ENCODE measurements around the gene PBOV1.
"Not testable (repeated sequence)": the region's sequence is repeated elsewhere in the genome, so short reads cannot be mapped to it uniquely, and the experiment has no call there.

Gene PBOV1

DNA sequence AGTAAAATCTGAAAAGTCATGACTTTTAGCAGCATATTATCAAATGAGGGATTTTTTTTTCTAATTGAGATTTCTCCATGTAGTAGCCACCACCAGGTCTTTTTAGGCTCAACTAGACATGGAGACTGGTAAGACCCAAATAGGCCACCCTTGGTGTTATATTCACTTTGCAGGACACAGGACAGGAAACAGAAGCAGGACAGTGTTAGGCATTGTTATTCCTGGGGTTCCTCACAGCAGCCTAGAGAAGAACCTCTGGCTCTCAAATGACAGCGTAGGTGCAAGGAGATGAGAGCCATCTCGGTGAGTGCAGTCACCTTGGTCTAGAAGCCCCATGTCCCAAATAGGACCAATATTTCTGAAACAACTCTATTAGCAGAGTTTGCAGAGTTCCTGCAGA lies 19.2 kb upstream of the PBOV1 start:
- DNase-seq: no peak

DNA sequence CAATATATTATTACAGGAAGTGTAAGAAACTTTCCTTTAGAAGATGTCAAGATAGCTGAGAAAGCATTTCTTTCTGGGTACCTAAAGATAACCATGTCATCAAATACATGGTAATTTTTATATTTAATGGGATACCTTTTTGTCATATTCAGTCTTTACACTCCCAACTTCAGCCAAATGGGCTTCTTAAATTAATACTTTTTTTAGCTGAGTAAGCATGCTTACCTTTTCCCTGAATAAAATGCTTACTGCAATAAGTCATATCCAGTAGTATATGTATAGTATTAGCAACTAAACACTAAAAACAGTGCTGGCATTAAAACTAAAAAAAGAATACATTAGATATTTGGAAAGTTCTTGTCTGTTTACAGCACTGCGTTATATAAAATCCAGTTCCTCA lies 17.4 kb upstream of the PBOV1 start:
- DNase-seq: no peak

DNA sequence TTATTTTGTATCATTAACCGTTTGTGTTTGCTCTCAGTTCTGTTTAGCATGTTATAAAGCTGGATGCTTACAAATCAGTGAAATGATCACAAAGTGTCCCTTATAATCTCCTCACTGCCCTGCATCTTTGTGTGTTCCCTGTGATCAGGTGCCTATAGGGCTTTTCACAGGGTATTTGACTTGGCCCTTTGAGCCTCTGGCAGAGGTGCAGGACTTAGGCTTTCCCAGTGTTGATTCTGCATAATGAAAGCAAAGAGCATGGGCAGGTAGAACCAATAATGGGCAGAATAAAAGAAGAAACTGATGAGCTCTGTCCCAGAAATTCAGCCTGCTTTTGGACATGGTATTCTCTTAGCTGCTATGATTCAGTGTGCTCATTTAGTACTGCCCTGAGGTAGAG lies 16.9 kb upstream of the PBOV1 start:
- DNase-seq: no peak

DNA sequence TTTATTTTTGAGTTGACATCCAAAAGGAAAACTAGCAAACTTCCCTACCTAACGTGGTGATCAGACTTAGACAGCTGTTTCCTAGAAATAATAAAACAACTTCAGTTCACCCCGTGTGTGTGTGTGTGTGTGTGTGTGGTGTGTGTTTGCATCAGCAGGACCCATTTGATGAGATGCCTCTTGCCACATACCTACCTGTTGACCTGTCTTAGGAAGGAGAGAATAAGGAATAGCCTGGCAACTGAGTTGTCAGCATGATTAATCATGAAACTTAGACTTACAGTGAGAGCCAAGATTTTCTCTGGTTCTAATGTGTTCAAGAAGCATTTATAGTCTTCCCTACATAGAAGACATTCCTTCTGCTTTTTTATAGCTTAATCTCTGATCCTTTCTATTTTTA lies 16.1 kb upstream of the PBOV1 start:
- no peak for DNase-seq

DNA sequence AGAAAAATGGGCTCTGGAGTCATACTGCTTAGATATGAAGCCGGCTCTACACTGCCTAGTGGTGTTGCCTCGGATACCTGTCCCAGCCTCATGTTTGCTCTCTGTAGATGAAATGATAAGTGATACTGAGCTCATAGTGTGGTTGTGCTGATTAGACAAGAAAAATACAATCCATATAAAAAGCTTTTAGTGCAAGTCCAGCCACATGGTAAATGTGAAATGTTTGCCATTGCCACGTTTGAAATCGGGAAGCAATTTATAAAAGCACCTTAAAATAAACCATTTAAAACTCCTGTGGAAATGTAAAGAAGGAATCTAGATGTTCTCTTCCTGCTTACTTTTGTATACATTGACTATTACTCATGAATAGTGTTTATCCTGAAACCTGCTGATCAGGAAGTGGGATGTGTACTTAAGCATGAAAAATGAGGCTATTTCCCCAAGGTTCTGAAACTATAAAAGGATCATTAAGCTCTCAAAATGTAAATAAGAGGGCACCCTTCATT lies 13.1 kb upstream of the PBOV1 start:
- no peak for DNase-seq

DNA sequence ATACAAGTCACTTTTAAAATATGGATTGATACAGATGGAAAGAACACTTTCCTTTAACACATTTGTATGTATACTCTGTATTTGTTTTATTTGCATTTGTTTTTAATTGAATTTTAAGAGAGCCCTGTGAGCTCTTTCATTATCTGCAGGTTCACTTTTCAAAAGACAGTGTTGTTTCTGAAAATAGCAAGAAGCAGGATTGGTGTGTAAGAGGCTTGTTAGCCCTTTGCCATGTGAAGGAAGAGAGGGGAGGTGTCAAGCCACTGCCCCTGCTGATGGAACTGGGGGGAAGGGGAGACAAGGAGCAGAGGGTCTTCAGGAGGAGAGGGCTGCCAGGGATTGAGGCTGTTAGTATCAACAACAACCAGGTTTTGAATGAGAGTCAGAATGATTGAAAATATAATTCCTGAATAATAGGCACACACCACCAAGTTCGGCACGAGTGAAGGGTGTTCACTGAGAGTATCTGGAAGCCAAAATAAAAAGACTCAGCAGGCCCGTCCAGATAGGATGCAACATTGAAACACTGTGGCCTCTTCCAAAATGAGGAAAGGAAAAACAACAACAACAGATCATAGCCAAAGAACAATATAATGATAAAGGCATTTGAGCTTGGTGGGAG lies 12.6 kb upstream of the PBOV1 start:
- no peak for DNase-seq

DNA sequence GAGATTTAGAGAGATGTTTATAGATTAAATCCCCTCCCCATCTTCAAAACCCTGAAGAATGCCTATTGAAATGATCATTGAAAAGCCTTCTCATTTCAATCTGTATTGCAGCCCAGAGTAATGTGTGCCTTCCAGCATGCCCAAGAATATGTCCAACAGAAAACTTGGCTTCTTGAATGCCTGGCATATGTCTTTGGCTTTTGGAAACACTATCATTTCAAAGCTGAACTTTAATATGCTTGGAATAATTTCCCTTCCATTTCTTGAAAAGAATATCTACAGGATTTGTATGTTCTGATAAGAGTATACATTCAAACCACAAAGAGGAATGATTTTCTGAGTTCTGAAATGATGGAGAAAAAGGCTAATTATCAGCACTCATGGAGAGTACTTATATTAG lies 11.9 kb upstream of the PBOV1 start:
- DNase-seq: no peak

DNA sequence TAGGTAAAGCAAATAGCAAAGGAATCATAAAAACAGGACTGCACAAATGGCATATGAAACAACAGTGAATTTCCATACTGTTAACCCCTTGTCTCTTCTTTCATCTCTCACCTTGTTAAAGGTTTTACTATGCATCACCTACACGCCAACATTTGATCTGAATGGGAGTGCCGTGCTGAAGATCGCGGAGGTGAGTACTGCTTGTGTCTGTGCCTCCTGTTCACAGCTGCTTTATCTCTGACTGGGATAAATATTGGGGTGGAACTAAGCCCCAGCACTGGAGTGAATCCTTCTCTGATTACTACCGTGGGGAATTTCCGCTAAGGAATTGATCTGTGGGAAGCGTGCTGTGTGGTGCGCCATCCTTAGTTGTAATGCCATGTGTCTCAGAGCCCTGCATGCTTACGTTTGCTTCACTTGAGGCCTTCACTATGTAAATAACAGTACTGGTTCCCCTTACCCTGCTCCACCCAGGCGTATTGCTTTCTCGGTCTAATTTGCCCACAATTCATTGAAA lies 11.4 kb upstream of the PBOV1 start:
- DNase-seq: no peak

DNA sequence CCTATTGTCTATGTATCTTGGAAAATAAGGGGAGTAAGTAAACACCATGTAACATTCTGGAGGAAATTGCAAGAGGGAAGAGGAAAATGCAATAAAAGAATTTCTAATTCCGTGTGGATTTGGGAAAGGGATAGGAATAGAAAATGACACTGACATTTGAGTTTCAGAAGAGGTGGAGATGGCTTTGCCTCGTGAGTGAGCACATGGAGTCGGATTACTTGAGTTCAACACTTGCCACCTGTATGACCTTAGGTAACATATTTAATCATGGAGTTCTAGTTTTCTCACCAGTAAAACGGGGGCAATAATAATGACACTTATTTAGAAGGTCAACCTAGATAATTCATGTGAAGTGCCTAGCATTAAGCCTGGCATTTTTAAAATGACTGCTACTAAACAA lies 10.8 kb upstream of the PBOV1 start:
- no peak for DNase-seq

DNA sequence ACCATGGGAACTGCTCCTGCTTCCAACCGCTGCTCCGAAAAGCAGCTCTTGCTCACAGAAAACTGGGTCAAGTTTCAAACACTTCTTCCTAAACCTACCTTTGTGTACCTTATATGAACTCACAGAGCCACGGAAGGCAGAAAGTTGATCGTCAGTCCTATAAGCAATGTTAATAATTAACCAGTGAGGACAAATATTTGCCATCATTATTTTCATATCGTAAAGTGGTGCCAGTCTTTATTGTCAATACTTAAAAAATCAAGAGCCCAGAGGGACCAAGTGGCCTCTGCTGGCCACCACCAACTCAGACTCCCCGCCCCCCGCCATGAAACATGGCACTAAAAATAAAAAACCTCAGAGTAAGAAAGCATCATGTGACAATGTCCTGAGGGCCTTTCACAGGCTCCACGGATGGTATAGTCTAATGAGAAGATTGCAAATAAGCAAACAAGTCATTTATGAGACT lies 9.1 kb upstream of the PBOV1 start:
- DNase-seq: no peak

DNA sequence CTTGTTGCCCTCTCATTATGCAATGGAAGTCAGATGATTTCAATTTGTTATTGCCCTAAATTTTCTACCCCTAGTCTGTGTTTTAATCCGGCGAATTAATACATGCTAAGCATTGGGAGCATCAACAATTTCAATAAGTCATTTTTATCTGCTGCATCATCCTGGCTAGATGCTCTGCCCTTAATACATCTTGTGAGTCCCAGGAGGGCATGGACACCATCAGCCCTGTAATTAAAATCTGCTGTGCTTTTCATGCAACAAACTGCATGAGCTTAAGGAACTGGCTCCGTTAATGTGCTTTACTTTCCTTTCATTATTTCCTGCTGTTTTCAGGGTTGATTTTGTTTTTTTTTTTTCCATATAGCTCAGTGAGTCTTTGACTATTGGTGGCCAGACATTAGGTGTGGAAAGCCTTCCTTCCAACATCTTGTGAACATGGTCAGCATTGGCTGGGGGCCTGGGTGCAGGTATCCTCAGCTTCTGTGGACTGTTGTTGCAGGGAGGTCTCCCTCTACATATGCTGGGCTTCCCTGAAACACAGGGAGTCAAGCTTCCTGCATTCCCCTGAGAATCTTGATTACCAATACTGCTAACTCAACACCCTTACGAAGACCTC lies 8.5 kb upstream of the PBOV1 start:
- DNase-seq: no peak

DNA sequence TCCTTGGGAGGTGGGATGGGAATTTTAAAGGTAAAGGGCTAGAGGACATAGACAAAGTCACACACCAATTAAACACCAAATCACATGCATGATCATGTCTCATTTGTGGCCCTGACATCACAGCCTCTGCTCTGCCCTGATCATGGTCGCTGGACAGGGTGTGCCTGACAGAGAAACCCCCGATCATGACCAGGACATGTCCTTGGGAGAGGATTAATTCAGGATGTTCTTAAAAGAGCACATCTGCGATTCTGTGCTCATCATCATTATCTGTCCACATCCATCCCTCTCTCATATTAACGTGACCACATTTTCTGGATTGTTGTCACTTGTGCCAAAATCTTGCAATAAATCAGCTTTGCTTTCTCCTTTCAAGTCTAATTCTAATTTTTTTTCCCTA lies 7.7 kb upstream of the PBOV1 start:
- no peak for DNase-seq

DNA sequence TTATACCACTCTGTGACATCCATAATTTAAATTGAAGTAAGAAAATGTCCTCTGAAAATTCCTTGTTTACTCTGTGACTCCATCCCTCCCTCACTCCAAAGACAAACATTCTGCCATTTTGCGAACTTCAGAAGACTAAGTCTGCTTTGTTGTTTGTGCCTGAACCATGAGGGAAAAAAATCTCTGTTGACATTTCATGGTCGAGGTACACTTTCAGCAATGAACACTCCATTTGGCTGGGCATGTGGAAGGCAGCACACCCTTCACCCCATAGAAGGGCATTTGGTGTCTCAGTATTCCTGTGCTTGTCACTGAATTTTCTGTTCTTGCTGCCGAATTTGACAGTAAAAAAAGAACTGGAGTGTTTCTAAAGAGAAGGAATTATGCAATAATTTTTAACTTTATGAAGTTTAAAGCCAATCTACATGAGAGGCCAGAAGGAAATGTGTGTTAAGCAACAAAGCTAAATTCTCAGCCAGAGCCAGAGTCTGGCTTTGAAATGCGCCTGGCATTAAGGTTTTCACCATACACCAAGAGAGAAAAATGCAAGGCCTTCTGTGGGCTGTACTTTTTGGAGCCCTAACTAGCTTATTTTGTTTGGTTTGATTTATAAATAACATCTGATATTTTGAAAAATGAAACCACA lies 4.7 kb upstream of the PBOV1 start:
- DNase-seq: no peak

DNA sequence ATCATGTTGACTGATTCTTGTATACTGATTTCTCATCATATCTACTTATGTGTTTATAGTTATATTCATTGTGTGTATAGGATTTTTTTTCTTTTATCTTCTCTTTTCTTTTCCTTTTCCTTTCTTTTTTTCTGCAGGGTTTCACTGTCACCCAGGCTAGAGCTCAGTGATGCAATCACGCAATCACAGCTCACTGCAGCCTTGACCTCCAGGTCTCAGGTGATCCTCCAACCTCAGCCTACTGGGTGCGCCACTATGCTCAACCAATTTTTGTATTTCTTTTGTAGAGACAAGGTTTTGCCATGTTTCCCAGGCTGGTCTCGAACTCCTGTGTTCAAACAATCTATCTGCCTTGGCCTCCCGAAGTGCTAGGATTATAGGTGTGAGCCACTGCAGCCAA lies 1.6 kb upstream of the PBOV1 start:
- DNase-seq: no peak

DNA sequence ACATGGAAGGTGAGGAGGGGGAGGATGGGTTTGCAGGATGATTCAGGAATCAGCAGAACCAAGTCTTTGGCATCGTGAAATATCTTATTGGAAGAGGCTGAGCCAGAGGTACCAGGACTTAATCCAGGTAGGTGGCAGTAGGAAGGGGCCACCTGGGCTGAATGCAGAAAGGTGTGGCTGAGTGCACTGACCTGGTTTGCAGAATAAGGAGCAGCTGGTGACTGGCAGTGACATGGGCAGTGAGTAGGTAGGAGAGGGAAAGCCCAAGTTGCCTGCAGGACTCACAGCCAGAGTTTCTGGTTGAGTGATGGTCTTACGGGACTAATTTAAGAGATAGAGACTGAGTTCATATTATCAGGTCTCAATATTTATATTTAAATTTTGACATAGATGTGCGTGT lies 1.1 kb upstream of the PBOV1 start:
- DNase-seq: no peak

DNA sequence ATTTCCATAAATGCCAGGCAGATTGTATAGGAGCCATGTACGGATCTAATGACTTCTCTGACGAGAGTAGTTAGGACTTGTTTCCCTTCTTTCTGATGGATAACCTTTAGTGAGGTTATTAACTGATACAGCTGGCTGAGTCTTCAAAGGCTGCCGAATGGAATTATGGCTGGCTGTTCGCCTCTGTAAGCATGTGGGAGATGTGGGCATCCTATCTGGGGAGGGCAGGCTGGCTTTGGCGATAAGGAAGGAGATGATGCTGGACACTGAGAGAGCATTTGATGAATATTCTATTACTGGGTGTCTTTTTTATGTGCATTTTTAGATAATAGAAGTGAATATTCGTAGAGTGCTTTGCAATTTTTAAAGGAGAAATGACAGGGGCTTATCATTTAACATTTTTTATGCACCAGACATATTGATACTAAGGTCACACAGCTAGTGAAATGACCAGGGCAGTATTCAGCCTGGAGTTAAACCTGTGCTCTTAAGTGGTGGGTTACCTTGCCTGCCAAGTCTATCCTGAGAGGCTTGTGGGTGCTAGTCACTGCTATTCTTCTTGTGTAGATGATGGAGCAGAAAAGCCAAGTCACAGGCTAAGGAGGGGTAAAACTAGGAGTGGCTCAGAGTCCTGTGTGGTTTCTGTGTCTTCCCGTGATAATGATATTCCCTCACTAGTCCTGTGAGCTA lies 3.1 kb downstream of the PBOV1 start:
- DNase-seq: no peak

DNA sequence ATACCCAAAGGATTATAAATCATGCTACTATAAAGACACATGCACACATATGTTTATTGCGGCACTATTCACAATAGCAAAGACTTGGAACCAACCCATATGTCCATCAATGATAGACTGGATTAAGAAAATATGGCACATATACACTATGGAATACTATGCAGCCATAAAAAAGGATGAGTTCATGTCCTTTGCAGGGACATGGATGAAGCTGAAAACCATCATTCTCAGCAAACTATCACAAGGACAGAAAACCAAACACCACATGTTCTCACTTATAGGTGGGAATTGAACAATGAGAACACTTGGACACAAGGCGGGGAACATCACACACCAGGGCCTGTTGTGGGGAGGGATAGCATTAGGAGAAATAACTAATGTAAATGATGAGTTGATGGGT lies 5.8 kb downstream of the PBOV1 start:
- not testable (repeated sequence) for DNase-seq

DNA sequence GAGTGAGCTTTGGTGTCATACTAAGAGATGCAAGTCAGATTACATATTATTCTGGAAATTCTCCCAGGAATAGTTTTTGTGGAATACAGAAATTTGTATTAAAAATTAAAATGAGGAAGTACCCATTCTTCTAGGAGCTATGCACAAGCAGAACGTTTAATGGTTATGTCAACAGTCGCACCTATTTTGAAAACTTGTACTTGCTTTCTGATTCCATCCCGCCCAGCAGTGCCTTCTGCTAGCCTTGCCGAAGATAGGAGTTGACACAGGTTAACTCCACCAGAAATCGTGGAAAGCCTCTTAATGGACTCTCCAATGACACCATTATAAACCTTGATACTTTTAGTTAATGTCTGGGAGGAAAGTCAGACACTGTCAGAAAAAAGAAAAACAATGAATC lies 6.7 kb downstream of the PBOV1 start:
- DNase-seq: no peak

DNA sequence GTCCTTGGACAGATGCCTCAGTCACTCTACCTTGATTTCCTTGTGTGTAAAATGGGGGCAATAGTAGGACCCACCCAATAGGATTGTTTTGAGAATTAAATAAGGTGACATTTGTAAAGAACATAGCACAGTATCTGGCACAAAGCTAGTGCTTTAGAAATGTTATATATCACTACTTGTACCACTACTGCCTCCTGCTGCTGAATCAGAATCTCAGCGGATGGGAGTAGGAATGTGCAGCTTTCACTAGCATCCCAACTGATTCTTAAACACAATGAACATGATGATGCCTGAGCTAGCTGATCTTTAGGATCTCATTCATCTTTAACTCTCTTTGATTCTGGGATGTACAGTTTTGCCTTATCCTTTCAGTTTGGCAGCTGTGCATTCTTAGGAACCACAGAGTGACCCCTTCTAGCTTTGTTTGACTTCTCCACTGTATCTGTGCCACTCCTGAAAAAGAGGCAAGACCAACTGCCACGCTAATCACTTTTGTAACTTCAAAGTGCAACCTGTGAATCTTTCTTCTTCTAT lies 7.2 kb downstream of the PBOV1 start:
- no peak for DNase-seq

DNA sequence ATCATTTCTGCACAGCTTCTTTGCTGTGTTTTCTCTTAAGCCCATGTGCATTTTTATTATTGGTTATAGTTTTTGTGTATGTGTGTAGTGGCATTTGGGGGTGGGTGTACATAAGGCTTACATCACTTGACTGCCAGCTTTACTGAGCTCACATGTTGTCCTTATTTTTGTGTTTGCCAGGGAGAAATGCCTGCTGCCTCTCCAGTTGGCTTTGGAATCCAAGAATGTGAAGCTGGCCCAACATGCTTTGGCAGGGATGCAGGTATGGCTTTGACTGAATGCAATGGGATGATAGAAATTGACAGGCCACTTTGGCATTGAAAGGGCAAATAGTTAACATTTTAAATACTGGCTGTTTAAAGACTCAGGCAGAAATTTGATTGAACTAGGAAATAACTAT lies 11.4 kb downstream of the PBOV1 start:
- no peak for DNase-seq

DNA sequence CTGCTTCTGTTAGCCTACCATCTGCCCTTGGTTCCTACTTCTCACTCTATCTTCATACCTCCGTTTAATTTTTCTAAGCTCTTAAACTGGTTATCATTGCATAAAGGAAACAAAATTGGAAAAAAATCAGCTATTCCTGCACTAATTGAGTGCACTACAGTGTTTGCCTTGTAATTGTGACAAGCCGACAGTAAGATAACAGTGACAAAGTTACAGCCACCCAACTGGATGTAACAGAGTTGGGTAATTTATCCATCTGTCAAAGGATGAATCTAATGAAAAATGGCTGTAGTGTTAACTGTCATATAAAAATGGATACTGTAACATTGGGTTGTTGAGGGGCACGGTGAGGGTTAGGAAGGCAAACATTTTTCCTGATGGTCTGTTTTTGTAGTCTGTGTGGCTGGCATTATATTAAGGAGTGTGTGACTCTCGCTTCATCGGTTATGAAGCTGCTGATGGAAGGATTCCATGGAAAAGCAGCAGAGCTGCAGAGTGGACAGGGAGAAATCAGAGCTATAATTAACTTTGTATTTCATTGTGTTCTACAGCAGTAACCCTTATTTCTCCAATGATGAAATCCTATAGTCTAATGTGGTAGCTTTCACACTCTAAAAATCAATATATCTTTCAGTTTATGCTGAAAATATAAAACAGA lies 12.7 kb downstream of the PBOV1 start:
- no peak for DNase-seq

DNA sequence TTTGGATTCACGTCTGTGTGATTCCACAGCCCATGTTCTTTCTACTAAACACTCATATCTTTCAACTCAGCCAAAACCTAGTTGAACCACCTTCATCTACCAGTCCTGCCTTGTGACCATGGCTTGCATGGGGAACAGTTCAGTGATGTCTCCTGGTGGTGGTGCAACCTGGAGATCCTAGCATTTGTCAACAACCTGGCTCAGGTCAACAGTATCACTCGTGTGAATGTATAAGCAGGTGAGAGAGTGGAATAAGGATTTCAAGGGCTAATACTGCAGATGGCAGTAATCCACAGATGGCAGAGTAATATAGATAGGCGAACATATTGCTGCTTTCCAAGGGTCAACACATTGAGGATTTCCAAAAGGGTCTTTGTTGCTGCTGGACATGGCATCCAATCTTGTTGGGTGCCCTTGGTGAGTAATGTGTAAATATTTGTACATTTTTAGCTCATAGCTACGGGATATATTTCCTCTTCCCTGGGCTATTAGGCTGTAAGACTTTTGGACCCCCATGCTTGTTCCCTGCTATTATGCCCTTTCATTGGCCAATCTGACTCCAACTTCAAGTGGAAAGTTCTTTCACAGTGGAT lies 13.4 kb downstream of the PBOV1 start:
- DNase-seq: no peak
